ENCODE results near the gene FAM181B. TPM values are rescaled to one million over a fixed set of nuclear protein-coding genes. Genes with fewer than 3 reads are reported as not detected.

Gene FAM181B
- total RNA-seq, 1 experiment from 2014 or later = 0.44 TPM

DNA sequence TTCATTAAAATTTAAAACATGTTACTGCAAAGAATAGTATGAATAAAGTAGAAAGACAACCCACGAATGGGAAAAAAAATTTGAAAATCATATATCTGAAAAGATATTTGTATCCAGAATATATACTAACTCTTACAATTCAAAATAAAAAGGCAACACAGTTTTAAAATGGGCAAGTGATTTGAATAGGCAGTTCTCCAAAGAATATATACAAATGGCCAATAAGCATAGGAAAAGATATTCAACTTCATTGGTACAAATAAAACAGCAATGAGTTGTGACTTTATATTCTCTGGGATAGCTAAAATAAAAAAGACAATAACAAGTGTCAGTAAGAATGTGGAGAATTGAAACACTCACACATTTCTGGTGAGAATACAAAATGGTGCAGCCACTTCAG, 41.6 kb upstream of the FAM181B start:
- Histone ChIP-seq H3K56ac (ENCODE audit: insufficient read length, low read depth, low read length) (no peak overlapping the region), H4K5ac (ENCODE audit: insufficient read length, low read depth, low read length) (no peak overlapping the region), H2BK12ac (ENCODE audit: insufficient read length, low read depth, low read length) (no peak overlapping the region), H2BK20ac (ENCODE audit: low read depth, low read length, poor library complexity, severe bottlenecking) (no peak overlapping the region), H4K91ac (ENCODE audit: insufficient read length, low read depth, low read length) (no peak overlapping the region), H3K27ac (ENCODE audit: insufficient read length, low read depth, low read length) (no peak overlapping the region), H3K23me2 (ENCODE audit: insufficient read length, low read depth, low read length, poor library complexity, severe bottlenecking) (no peaks in the 10 kb centered on the region), H4K20me1 (ENCODE audit: control insufficient read depth, insufficient read depth, insufficient read length) (no peaks in the 10 kb centered on the region), H3K9me3 (ENCODE audit: control insufficient read depth, low read depth, low read length) (no peaks in the 10 kb centered on the region), H2BK15ac (ENCODE audit: low read depth, low read length) (no peak overlapping the region), H3K4ac (ENCODE audit: low read depth, low read length) (no peak overlapping the region), H2AK5ac (ENCODE audit: insufficient read length, low read length) (no peak overlapping the region), H2BK120ac (ENCODE audit: low read depth, low read length, poor library complexity, severe bottlenecking) (no peak overlapping the region), H3K18ac (ENCODE audit: insufficient read length, low read depth, low read length) (no peak overlapping the region), H3K9ac (ENCODE audit: extremely low read depth, insufficient read length, low read length) (no peak overlapping the region), H4K8ac (replicated peaks; ENCODE audit: insufficient read length, low read depth, low read length) (no peak overlapping the region), H3T11ph (ENCODE audit: low read length) (no peak overlapping the region), H3K79me1 (ENCODE audit: insufficient read depth, low read depth, low read length, poor library complexity, severe bottlenecking) (no peaks in the 10 kb centered on the region), H3K14ac (ENCODE audit: insufficient read depth, low read length) (no peak overlapping the region), H2BK5ac (ENCODE audit: insufficient read length, low read length) (no peak overlapping the region), H3K23ac (ENCODE audit: insufficient read length, low read depth, low read length) (no peak overlapping the region), H3K4me2 (ENCODE audit: insufficient read depth, insufficient read length, low read length) (no peak overlapping the region), H3K27me3 (ENCODE audit: insufficient read depth, low read length) (no peaks in the 10 kb centered on the region), H2AFZ (ENCODE audit: low read length) (no peak overlapping the region), H3K4me1 (ENCODE audit: insufficient read depth, low read length) (no peaks in the 10 kb centered on the region), H3K79me2 (ENCODE audit: insufficient read depth, low read length) (no peaks in the 10 kb centered on the region)
- no peaks in the 10 kb centered on the region for H3K27me3 Mint-ChIP-seq (ENCODE audit: low read depth)
- peaks cover 7 to 8% of the 10 kb centered on the region in 2 experiments for H3K4me1 Mint-ChIP-seq
- TF ChIP-seq, protein P1, sequence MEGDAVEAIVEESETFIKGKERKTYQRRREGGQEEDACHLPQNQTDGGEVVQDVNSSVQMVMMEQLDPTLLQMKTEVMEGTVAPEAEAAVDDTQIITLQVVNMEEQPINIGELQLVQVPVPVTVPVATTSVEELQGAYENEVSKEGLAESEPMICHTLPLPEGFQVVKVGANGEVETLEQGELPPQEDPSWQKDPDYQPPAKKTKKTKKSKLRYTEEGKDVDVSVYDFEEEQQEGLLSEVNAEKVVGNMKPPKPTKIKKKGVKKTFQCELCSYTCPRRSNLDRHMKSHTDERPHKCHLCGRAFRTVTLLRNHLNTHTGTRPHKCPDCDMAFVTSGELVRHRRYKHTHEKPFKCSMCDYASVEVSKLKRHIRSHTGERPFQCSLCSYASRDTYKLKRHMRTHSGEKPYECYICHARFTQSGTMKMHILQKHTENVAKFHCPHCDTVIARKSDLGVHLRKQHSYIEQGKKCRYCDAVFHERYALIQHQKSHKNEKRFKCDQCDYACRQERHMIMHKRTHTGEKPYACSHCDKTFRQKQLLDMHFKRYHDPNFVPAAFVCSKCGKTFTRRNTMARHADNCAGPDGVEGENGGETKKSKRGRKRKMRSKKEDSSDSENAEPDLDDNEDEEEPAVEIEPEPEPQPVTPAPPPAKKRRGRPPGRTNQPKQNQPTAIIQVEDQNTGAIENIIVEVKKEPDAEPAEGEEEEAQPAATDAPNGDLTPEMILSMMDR (conservative IDR thresholded peaks at IDR 0.05) = no peak
- H3K9me3 Mint-ChIP-seq = peaks cover 0 to 2% of the 10 kb centered on the region in 2 experiments; a peak in 2 of 5 replicates
- no peak for DNase-seq
- H3K27ac Mint-ChIP-seq = no peak overlapping the region
- no peak overlapping the region for H3K4me3 Mint-ChIP-seq
- no peaks in the 10 kb centered on the region for H3K36me3 Mint-ChIP-seq (ENCODE audit: insufficient read depth in 1 of 3, low read depth in 3 of 3)
- WGBS (ENCODE audit: extremely low coverage, insufficient read length, low lambda C conversion rate) = no CpG with 5 or more reads among the region's 1 CpG

All from H9 (cell line).